Progenitor cell of endocrine pancreas (in vitro differentiated cells): Measurements from ENCODE around the gene NEMP2. TPM values are rescaled to one million over a fixed set of nuclear protein-coding genes. Genes with fewer than 3 reads are reported as not detected.

Source experiments
- DNase-seq: peaks from one replicate; pipeline ENCODE4 v3.0.0; 2021; ENCODE audit warnings: low spot score; ENCODE audit not compliant: unreplicated experiment
- H3K27ac Mint-ChIP-seq: 2 replicates; pipeline ENCODE4 v1.8.0; 2021; ENCODE audit warnings: mild to moderate bottlenecking, moderate library complexity, mixed read lengths
- H3K27me3 Mint-ChIP-seq: 2 replicates; pipeline ENCODE4 v1.8.0; 2021; ENCODE audit warnings: mixed read lengths
- H3K36me3 Mint-ChIP-seq: 2 replicates; pipeline ENCODE4 v1.8.0; 2022; ENCODE audit warnings: mixed read lengths; ENCODE audit not compliant: insufficient read depth
- H3K4me1 Mint-ChIP-seq: 2 replicates; pipeline ENCODE4 v1.8.0; 2021; ENCODE audit warnings: low read depth, mixed read lengths
- H3K4me3 Mint-ChIP-seq: 2 replicates; pipeline ENCODE4 v1.8.0; 2021; ENCODE audit warnings: low read depth, mild to moderate bottlenecking, moderate library complexity, mixed read lengths
- H3K9me3 Mint-ChIP-seq: 2 replicates; pipeline ENCODE4 v1.8.0; 2021; ENCODE audit warnings: low read depth, mixed read lengths
- CTCF ChIP-seq: fragments of 200-600 bp; sonication (generic); IDR thresholded peaks from one replicate; pipeline ENCODE4 v1.5.0; 2021; ENCODE audit warnings: antibody characterized with exemption, mild to moderate bottlenecking; ENCODE audit not compliant: unreplicated experiment
- total RNA-seq: library from RNA; stranded (reverse); gene quantifications from 2 replicates; pipeline ENCODE4 v1.2.1, GENCODE V29; 2021

The NEMP2 gene
- total RNA-seq, 1 donor from 2014 or later: 10.2 TPM

DNA sequence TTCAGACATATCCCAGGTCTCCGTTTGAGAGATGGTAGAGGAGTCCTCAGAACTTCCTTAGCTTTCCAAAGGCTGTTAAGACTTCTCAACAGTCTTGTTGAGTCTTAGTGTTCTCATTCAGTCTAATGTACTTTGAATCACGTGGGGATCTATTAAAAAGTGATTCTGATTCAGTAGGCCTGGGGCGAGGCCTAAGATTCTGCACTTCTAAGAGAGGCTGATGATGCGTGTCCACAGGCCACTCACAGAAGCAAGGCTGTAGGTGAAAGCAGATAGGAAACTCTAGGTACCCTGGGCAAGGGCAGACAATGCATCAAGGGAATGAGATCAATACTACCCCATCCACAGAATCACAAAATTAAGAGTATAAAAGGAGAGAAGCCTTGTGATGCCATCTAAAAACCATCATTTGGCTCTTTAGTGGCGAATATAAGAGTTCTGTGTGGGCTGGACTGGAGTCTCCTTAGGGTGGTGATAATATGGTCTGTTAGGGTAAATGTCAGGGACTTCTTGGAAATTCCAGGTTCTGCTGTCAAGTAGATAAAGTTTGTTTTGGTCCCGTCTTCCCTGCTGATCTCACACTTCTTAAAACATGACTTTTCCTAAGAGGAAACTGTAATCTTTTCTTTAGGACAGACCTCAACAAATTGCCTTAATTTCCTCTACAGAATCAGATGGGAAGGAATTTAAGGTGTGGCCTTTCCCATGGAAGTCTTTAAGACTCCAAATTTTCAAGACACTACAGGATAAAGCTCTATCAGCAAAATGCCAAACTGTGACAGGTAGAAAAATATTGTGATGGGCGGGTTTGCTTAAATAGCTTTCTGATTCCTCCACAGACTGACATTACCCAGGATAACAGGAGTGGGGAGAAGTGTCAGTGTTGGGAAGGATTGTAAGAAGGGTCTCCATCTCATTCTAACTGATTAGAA is 45.7 kb upstream of the NEMP2 start:
- Mint-ChIP-seq H3K9me3 (no peaks in the 10 kb centered on the region), H3K27ac (no peak overlapping the region), H3K4me1 (peaks cover 18% of the 10 kb centered on the region), H3K36me3 (no peaks in the 10 kb centered on the region), H3K27me3 (no peaks in the 10 kb centered on the region), H3K4me3 (no peak overlapping the region)
- DNase-seq: no peak
- no peak for TF ChIP-seq CTCF

GRCh38 chr2:190579058-190579410 is 44.5 kb upstream of the NEMP2 start:
- no peaks in the 10 kb centered on the region for H3K27me3 Mint-ChIP-seq
- no peak for TF ChIP-seq CTCF
- H3K36me3 Mint-ChIP-seq: no peaks in the 10 kb centered on the region
- no peaks in the 10 kb centered on the region for H3K9me3 Mint-ChIP-seq
- H3K27ac Mint-ChIP-seq: peak overlapping the region; percentile 80
- peaks cover 18% of the 10 kb centered on the region for H3K4me1 Mint-ChIP-seq
- DNase-seq: no peak
- H3K4me3 Mint-ChIP-seq: no peak overlapping the region

GRCh38 chr2:190578158-190579057 is 43.9 kb upstream of the NEMP2 start:
- Mint-ChIP-seq H3K4me3 (peak overlapping the region; percentile 11), H3K27me3 (no peaks in the 10 kb centered on the region), H3K9me3 (no peaks in the 10 kb centered on the region), H3K36me3 (no peaks in the 10 kb centered on the region), H3K27ac (peak overlapping the region; percentile 80), H3K4me1 (peaks cover 18% of the 10 kb centered on the region)
- no peak for DNase-seq
- no peak for TF ChIP-seq CTCF

GRCh38 chr2:190576573-190576972 is 42.1 kb upstream of the NEMP2 start:
- Mint-ChIP-seq H3K36me3 (no peaks in the 10 kb centered on the region), H3K27me3 (no peaks in the 10 kb centered on the region), H3K4me1 (peaks cover 24% of the 10 kb centered on the region), H3K9me3 (no peaks in the 10 kb centered on the region), H3K4me3 (no peak overlapping the region), H3K27ac (no peak overlapping the region)
- no peak for DNase-seq
- no peak for TF ChIP-seq CTCF

- H3K4me3 Mint-ChIP-seq: no peak overlapping the region
- no peak for DNase-seq
- no peaks in the 10 kb centered on the region for H3K36me3 Mint-ChIP-seq
- TF ChIP-seq CTCF: no peak
- no peak overlapping the region for H3K27ac Mint-ChIP-seq
- no peaks in the 10 kb centered on the region for H3K9me3 Mint-ChIP-seq
- H3K27me3 Mint-ChIP-seq: no peaks in the 10 kb centered on the region
- peaks cover 24% of the 10 kb centered on the region for H3K4me1 Mint-ChIP-seq
Measured at GRCh38 chr2:190575263-190575662, 40.7 kb upstream of the NEMP2 start.
